ENCODE results near the gene KDM5A. TPM values are rescaled to one million over a fixed set of nuclear protein-coding genes. Genes with fewer than 3 reads are reported as not detected.
"Not testable (repeated sequence)": the region's sequence is repeated elsewhere in the genome, so short reads cannot be mapped to it uniquely, and the experiment has no call there.

Gene KDM5A
- total and polyA plus RNA-seq, 5 experiments from 2014 or later: 43.6 to 126 (median 60.1) TPM

- no peak overlapping the region for H3K4me3 Mint-ChIP-seq
- POLR2A ChIA-PET: no interaction called here
- peaks cover 1 to 8% (median 8%) of the 10 kb centered on the region in 4 donors for H3K4me1 Mint-ChIP-seq
- DNase-seq (no peak), ATAC-seq (no peak)
- H3K27ac Mint-ChIP-seq: peak overlapping the region in 2 of 10 donors; percentile 3 to 69
- no peaks in the 10 kb centered on the region for H3K27me3 Mint-ChIP-seq
- peaks cover 13 to 95% (median 24%) of the 10 kb centered on the region in 3 donors for H3K36me3 Mint-ChIP-seq
- H3K9me3 Mint-ChIP-seq: no peaks in the 10 kb centered on the region
Observed at GRCh38 chr12:325906-326305, 63.2 kb downstream of the KDM5A start.

DNA sequence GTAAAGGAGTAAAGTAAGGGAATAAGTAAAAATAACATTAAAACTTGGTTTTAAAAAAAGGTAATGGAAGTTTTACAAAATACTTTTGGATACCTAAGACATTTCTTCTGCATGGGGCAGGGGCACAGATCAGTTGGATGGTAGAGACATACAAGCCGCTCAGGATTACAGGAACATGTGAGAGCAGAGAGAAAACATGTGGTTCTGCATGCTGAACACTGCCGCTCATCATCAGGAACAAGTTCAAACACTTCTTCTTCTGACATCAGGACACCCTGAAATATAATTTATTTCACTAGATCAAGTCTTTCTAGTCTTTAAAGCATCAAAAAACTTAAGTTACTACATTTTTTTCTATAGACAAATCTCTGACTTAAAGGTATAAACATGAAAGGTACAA lies 65.6 kb downstream of the KDM5A start:
- no peak for ATAC-seq
- POLR2A ChIA-PET: interaction anchor here (0.6 kb wide), 1 partner anchor 1962 kb away, joined by 3 read pairs; no protein-coding TSS in a partner anchor
- Mint-ChIP-seq H3K9me3 (no peaks in the 10 kb centered on the region), H3K4me3 (no peak overlapping the region), H3K36me3 (peaks cover 15 to 96% (median 34%) of the 10 kb centered on the region in 3 donors), H3K4me1 (peaks cover 1 to 16% (median 15%) of the 10 kb centered on the region in 4 donors), H3K27me3 (no peaks in the 10 kb centered on the region), H3K27ac (peak overlapping the region in 2 of 10 donors; percentile 32 to 47)
- DNase-seq: no peak

DNA sequence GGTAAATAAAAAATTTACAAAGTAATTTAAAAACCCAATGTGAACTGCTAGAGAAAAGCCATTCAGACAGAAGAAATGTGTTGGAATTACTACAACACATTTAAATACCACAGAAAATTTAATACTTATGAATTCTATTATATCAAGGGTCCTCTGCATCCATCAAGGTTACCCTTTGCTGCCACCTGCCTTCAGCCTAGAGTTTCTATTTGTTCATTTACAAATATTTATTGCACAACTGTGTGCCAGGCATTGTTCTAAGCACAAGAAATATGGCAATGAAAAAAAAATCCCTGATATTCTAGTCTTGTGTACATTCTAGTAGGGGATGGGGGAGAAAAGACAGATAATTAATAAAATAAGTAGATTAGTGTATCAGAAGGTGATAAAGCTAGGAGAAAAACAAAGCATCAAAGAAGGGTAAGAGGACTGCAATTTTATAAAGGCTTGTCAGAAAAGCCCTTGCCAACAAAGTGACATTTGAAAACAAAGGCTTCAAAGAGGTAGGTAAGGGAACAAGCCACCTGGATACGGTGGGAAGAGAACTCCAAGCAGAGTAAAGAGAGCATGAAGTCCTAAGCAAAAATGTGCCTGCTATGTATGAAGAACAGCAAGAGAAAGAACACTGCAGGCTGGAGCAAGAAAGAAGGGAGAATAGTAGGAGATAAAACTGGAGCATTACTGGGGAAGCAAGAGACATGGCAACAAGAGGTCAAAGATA lies 67.4 kb downstream of the KDM5A start:
- peaks cover 0 to 23% (median 16%) of the 10 kb centered on the region in 4 donors for H3K4me1 Mint-ChIP-seq
- H3K36me3 Mint-ChIP-seq: peaks cover 21 to 98% (median 42%) of the 10 kb centered on the region in 3 donors
- peak overlapping the region in 4 of 10 donors; percentile 28 to 53 (median 42) for H3K27ac Mint-ChIP-seq
- H3K27me3 Mint-ChIP-seq: no peaks in the 10 kb centered on the region
- DNase-seq (no peak), ATAC-seq (no peak)
- POLR2A ChIA-PET: no interaction called here
- H3K4me3 Mint-ChIP-seq: no peak overlapping the region
- H3K9me3 Mint-ChIP-seq: no peaks in the 10 kb centered on the region

DNA sequence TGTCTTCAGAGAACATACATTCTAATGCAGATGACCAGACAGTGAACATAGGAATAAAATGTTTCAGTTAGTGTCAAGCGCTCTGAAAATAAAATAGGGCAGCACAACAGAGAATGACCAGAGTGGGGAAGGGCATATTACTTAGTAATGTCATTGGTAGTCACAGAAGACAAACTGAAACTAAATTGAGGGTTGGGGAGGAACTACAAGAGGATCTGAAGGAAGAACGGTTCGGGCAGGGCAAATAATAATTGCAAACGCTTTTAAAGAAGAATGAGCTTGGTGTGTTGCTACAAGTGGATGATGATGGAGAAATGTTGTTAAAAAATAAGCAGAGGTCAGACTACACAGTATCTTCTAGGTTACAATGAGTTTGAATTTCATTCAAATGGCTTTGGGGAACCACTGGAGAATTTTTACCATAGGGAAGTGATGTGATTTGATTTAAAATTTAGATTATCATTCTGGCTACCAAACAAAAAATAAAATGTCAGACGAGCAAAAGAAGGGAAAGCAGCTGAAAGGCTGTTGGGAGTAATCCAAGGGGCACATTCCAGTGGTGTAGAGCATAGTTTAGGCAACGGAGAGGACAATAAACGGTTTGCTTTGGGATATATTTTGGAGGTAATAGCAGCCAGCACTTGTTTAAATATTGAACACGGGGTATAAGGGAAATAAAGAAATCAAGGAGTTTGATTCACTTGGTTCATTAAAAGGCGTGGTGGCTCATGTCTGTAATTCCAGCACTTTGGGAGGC lies 70.2 kb downstream of the KDM5A start:
- H3K9me3 Mint-ChIP-seq: no peaks in the 10 kb centered on the region
- H3K27me3 Mint-ChIP-seq: no peaks in the 10 kb centered on the region
- H3K4me1 Mint-ChIP-seq: peaks cover 0 to 29% (median 22%) of the 10 kb centered on the region in 4 donors
- H3K27ac Mint-ChIP-seq: peak overlapping the region in 4 of 10 donors; percentile 5 to 50 (median 11)
- H3K4me3 Mint-ChIP-seq: no peak overlapping the region
- POLR2A ChIA-PET: no interaction called here
- H3K36me3 Mint-ChIP-seq: peaks cover 21 to 98% (median 40%) of the 10 kb centered on the region in 3 donors
- DNase-seq (no peak), ATAC-seq (no peak)

- DNase-seq: no peak
- ATAC-seq: no peak
- POLR2A ChIA-PET: no interaction called here
- Mint-ChIP-seq H3K36me3 (peaks cover 14 to 93% (median 70%) of the 10 kb centered on the region in 3 donors), H3K4me1 (peaks cover 8 to 14% (median 11%) of the 10 kb centered on the region in 4 donors), H3K27ac (peak overlapping the region in 2 of 10 donors; percentile 26 to 76), H3K4me3 (no peak overlapping the region), H3K27me3 (no peaks in the 10 kb centered on the region), H3K9me3 (no peaks in the 10 kb centered on the region)
Observed at GRCh38 chr12:308511-308910, 80.6 kb downstream of the KDM5A start.

- Mint-ChIP-seq H3K27ac (peak overlapping the region in 2 of 10 donors; percentile 10 to 33), H3K9me3 (peaks cover 0 to 2% (median 0%) of the 10 kb centered on the region in 9 donors), H3K4me3 (no peak overlapping the region), H3K27me3 (no peaks in the 10 kb centered on the region), H3K36me3 (peaks cover 19 to 98% (median 81%) of the 10 kb centered on the region in 3 donors), H3K4me1 (peaks cover 16 to 24% (median 19%) of the 10 kb centered on the region in 4 donors)
- DNase-seq (no peak), ATAC-seq (no peak)
- POLR2A ChIA-PET: no interaction called here
Observed at GRCh38 chr12:307406-307805, 81.7 kb downstream of the KDM5A start.

DNA sequence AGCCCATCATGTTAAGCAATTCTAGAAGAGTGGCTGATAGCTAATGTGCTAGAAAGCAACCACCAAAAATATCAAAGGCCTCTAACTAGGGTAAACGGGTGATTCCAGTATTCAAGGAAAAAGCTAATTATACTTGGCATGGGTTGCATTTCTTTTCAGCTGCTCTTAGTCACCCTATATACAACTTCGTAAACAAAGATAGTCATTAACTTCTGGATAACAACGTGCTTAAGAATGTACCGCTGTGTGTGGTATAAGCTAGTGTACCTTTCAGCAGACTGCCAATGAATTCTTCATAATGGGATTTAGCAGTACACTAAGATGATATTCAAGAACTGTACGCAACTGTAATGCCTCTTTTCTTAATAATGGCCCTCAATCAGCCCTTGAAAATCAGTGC lies 84.3 kb downstream of the KDM5A start:
- Mint-ChIP-seq H3K36me3 (peaks cover 42 to 99% (median 91%) of the 10 kb centered on the region in 3 donors), H3K27me3 (no peaks in the 10 kb centered on the region)

DNA sequence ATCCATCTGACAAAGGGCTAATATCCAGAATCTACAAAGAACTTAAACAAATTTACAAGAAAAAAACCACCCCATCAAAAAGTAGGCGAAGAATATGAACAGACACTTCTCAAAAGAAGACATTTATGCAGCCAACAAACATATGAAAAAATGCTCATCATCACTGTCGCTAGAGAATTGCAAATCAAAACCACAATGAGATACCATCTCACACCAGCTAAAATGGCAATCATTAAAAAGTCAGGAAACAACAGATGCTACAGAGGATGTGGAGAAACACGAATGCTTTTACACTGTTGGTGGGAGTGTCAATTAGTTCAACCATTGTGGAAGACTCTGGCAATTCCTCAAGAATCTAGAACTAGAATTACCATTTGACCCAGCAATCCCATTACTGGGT lies 86.4 kb downstream of the KDM5A start:
- H3K36me3 Mint-ChIP-seq: peaks cover 56 to 99% (median 96%) of the 10 kb centered on the region in 3 donors
- H3K27me3 Mint-ChIP-seq, DNase-seq, ATAC-seq, POLR2A ChIA-PET: not testable (repeated sequence)
- H3K9me3 Mint-ChIP-seq: peaks cover 0 to 28% (median 15%) of the 10 kb centered on the region in 9 donors
- H3K4me1 Mint-ChIP-seq: peaks cover 35 to 58% (median 54%) of the 10 kb centered on the region in 4 donors
- peak overlapping the region in 8 of 10 donors; percentile 11 to 59 (median 20) for H3K4me3 Mint-ChIP-seq
- peak overlapping the region in 8 of 10 donors; percentile 6 to 66 (median 39) for H3K27ac Mint-ChIP-seq

More for the DNA sequence above, 84.3 kb downstream of the KDM5A start:
- ATAC-seq (no peak), DNase-seq (no peak)
- peak overlapping the region in 4 of 10 donors; percentile 11 to 67 (median 46) for H3K27ac Mint-ChIP-seq
- no peak overlapping the region for H3K4me3 Mint-ChIP-seq
- POLR2A ChIA-PET: no interaction called here
- peaks cover 29 to 49% (median 45%) of the 10 kb centered on the region in 4 donors for H3K4me1 Mint-ChIP-seq
- peaks cover 0 to 16% (median 5%) of the 10 kb centered on the region in 9 donors for H3K9me3 Mint-ChIP-seq

DNA sequence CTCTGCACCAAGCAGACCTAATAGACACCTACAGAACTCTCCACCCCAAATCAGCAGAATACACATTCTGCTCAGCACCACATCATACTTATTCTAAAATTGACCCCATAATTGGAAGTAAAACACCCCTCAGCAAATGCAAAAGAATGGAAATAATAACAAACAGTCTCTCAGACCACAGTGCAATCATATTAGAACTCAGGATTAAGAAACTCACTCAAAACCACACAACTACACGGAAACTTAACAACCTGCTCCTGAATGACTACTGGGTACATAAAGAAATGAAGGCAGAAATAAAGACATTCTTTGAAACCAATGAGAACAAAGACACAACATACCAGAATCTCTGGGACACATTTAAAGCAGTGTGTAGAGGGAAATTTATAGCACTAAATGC lies 89.0 kb downstream of the KDM5A start:
- Mint-ChIP-seq H3K4me1 (peaks cover 31 to 56% (median 54%) of the 10 kb centered on the region in 4 donors), H3K4me3 (peak overlapping the region in 5 of 10 donors; percentile 8 to 57 (median 48)), H3K36me3 (peaks cover 51 to 98% (median 77%) of the 10 kb centered on the region in 3 donors), H3K9me3 (peaks cover 0 to 28% (median 15%) of the 10 kb centered on the region in 9 donors), H3K27ac (peak overlapping the region in 3 of 10 donors; percentile 29 to 52 (median 44))
- ATAC-seq, H3K27me3 Mint-ChIP-seq, POLR2A ChIA-PET, DNase-seq: not testable (repeated sequence)

DNA sequence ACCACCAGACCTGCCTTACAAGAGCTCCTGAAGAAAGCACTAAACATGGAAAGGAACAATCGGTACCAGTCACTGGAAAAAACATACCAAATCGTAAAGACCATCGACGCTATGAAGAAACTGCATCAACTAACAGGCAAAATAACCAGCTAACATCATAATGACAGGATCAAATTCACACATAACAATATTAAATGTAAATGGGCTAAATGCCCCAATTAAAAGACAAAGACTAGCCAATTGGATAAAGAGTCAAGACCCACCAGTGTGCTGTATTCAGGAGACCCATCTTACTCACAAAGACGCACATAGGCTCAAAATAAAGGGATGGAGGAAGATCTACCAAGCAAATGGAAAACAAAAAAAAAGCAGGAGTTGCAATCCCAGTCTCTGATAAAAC lies 89.6 kb downstream of the KDM5A start:
- peaks cover 55 to 99% (median 78%) of the 10 kb centered on the region in 3 donors for H3K36me3 Mint-ChIP-seq
- ATAC-seq, DNase-seq, H3K27me3 Mint-ChIP-seq, POLR2A ChIA-PET: not testable (repeated sequence)
- peaks cover 35 to 59% (median 54%) of the 10 kb centered on the region in 4 donors for H3K4me1 Mint-ChIP-seq
- H3K27ac Mint-ChIP-seq: peak overlapping the region in 3 of 10 donors; percentile 6 to 49 (median 40)
- peak overlapping the region in 1 of 10 donors; percentile 6 for H3K4me3 Mint-ChIP-seq
- H3K9me3 Mint-ChIP-seq: peaks cover 0 to 28% (median 15%) of the 10 kb centered on the region in 9 donors

DNA sequence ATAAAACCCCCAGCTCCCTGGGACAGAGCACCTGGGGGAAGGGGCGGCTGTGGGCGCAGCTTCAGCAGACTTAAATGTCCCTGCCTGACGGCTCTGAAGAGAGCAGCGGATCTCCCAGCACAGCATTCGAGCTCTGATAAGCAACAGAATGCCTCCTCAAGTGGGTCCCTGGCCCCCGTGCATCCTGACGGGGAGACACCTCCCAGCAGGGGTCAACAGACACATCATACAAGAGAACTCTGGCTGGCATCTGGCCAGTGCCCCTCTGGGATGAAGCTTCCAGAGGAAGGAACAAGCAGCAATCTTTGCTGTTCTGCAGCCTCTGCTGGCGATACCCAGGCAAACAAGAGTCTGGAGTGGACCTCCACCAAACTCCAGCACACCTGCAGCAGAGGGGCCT lies 91.1 kb downstream of the KDM5A start:
- H3K9me3 Mint-ChIP-seq: peaks cover 0 to 28% (median 15%) of the 10 kb centered on the region in 9 donors
- DNase-seq: peak in 1 of 10 donors; percentile 62
- POLR2A ChIA-PET, H3K27me3 Mint-ChIP-seq, ATAC-seq, H3K4me3 Mint-ChIP-seq, H3K27ac Mint-ChIP-seq: not testable (repeated sequence)
- peaks cover 57 to 99% (median 72%) of the 10 kb centered on the region in 3 donors for H3K36me3 Mint-ChIP-seq
- H3K4me1 Mint-ChIP-seq: peaks cover 30 to 52% (median 44%) of the 10 kb centered on the region in 4 donors

- H3K4me1 Mint-ChIP-seq: peaks cover 18 to 37% (median 28%) of the 10 kb centered on the region in 4 donors
- no peak overlapping the region for H3K4me3 Mint-ChIP-seq
- POLR2A ChIA-PET: no interaction called here
- no peak for DNase-seq
- peak overlapping the region in 4 of 10 donors; percentile 49 to 86 (median 73) for H3K27ac Mint-ChIP-seq
- peaks cover 38 to 96% (median 61%) of the 10 kb centered on the region in 3 donors for H3K36me3 Mint-ChIP-seq
- H3K9me3 Mint-ChIP-seq: peaks cover 0 to 19% (median 6%) of the 10 kb centered on the region in 9 donors
- ATAC-seq: no peak
- no peaks in the 10 kb centered on the region for H3K27me3 Mint-ChIP-seq
Observed at GRCh38 chr12:295132-295531, 94.0 kb downstream of the KDM5A start.
